ENCODE measurements around the gene NCAPD2. TPM values are rescaled to one million over a fixed set of nuclear protein-coding genes. Genes with fewer than 3 reads are reported as not detected.
"Not testable (repeated sequence)": the region's sequence is repeated elsewhere in the genome, so short reads cannot be mapped to it uniquely, and the experiment has no call there.

The NCAPD2 gene
- total RNA-seq, 4 donors from 2014 or later: 26.1 to 86.6 (median 32.7) TPM

DNA sequence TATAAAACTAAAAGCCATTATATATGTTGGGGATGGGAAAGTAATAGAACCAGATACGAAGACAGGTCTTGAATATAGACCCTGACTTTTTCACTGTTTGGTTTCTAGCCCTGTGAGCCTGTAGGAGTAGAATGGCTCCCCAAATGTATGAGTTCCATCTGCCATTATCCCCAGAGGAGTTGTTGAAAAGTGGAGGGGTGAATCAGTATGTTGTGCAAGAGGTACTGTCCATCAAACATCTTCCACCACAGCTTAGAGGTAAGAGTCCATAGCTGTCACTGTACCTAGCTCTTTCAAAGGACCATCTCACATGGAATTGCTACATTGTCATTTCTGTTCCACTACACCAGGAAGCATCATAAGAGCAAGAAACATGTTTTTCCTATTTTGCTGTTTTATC is 1.1 kb downstream of the NCAPD2 start:
- Histone ChIP-seq H3K27me3 (no peaks in the 10 kb centered on the region), H3K4me1 (peaks cover 0 to 18% (median 6%) of the 10 kb centered on the region in 4 donors), H3K27ac (peak overlapping the region in 2 of 4 donors; percentile 94), H3K36me3 (peaks cover 0 to 38% (median 0%) of the 10 kb centered on the region in 3 donors), H3K9me3 (no peaks in the 10 kb centered on the region), H3K4me3 (peak overlapping the region in 1 of 4 donors; percentile 73)
- no peak for DNase-seq
- TF ChIP-seq, protein P1, sequence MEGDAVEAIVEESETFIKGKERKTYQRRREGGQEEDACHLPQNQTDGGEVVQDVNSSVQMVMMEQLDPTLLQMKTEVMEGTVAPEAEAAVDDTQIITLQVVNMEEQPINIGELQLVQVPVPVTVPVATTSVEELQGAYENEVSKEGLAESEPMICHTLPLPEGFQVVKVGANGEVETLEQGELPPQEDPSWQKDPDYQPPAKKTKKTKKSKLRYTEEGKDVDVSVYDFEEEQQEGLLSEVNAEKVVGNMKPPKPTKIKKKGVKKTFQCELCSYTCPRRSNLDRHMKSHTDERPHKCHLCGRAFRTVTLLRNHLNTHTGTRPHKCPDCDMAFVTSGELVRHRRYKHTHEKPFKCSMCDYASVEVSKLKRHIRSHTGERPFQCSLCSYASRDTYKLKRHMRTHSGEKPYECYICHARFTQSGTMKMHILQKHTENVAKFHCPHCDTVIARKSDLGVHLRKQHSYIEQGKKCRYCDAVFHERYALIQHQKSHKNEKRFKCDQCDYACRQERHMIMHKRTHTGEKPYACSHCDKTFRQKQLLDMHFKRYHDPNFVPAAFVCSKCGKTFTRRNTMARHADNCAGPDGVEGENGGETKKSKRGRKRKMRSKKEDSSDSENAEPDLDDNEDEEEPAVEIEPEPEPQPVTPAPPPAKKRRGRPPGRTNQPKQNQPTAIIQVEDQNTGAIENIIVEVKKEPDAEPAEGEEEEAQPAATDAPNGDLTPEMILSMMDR (IDR thresholded peaks at IDR 0.05): no peak
- no peak for TF ChIP-seq POLR2A (IDR thresholded peaks at IDR 0.05)

DNA sequence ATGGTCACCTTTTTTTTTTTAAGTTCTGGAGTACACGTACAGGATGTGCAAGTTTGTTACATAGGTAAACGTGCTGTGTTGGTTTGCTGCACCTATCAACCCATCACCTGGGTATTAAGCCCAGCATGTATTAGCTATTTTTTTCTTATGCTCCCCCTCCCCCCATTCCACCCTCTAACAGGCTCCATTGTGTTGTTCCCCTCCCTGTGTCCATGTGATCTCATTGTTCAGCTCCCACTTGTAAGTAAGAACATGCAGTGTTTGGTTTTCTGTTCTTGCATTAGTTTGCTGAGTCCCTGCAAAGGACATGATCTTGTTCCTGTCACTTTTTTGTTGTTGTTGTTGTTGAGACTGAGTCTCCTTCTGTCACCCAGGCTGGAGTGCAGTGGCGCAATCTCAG is 3.4 kb downstream of the NCAPD2 start:
- peaks cover 0 to 34% (median 0%) of the 10 kb centered on the region in 3 donors for H3K36me3 ChIP-seq
- H3K4me1 ChIP-seq: peaks cover 0 to 17% (median 5%) of the 10 kb centered on the region in 4 donors
- not testable (repeated sequence) for H3K27ac ChIP-seq, H3K4me3 ChIP-seq, H3K27me3 ChIP-seq, H3K9me3 ChIP-seq, DNase-seq

DNA sequence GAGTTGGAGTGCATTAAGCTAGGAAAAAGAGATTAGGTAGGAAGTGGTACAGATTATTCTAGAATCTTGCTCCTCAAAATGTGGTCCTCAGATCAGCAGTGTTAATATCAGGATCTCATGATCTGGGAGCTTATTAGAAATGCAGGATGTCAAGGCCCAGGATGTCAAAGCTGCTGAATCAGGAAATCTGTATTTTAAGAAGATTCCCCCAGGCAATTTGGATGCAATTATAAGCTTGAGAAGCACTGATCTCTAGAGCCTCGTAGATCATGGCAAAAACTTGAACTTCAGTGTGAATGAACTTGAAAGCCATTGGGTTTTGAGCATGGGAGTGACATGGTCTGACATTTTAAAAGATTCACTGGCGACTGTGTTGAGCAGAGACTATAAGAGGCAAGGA is 6.6 kb downstream of the NCAPD2 start:
- H3K36me3 ChIP-seq: peaks cover 0 to 39% (median 0%) of the 10 kb centered on the region in 3 donors
- H3K4me3 ChIP-seq: no peak overlapping the region
- peaks cover 0 to 3% (median 0%) of the 10 kb centered on the region in 4 donors for H3K4me1 ChIP-seq
- TF ChIP-seq POLR2A (IDR thresholded peaks at IDR 0.05): no peak
- TF ChIP-seq, protein P1 (IDR thresholded peaks at IDR 0.05): no peak
- DNase-seq: no peak
- H3K9me3 ChIP-seq: no peaks in the 10 kb centered on the region
- H3K27ac ChIP-seq: no peak overlapping the region
- no peaks in the 10 kb centered on the region for H3K27me3 ChIP-seq

DNA sequence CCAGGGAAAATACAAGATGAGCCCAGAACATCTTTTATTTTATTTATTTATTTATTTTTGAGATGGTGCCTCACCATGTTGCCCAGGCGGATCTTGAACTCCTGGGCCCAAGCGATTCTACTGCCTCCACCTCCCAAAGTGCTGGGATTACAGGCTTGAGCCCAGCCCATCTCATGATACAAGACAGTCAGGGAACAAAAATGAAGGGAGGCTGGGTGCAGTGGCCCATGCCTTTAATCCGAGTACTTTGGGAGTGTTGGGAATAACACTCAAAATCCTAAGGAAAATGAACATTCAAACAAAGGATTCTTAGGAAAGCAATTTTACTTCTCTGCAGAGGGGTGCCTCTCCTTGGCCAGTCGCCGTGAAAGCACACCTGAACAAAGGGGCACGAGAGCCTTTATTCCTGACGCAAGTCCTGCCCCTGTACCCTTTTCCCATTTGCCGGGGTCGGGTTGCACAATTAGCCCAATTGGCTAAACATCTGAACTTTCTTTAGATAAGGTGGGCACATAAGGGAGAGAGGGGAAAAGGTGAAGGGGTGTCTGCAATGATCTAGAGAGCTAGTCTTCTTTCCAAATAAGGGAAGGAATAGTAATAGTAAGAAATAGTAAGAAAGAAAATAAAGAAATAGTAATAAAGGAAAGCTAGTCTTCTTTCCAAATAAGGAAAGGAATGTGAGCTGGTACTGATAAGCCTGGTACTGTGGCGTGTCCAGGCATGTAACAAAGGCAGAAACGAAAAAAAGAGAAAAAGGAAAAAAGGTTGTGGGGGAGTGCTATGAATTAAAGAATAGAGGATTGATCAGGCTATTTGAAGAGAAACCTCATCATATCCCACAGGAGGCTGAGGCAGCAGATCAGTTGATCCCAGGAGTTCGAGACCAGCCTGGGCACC is 13.4 kb downstream of the NCAPD2 start:
- Histone ChIP-seq H3K4me3 (no peak overlapping the region), H3K4me1 (no peaks in the 10 kb centered on the region), H3K27me3 (no peaks in the 10 kb centered on the region), H3K36me3 (peaks cover 0 to 35% (median 0%) of the 10 kb centered on the region in 3 donors), H3K9me3 (no peaks in the 10 kb centered on the region), H3K27ac (no peak overlapping the region)
- TF ChIP-seq, protein P1 (IDR thresholded peaks at IDR 0.05): no peak
- TF ChIP-seq POLR2A (IDR thresholded peaks at IDR 0.05): no peak
- no peak for DNase-seq

DNA sequence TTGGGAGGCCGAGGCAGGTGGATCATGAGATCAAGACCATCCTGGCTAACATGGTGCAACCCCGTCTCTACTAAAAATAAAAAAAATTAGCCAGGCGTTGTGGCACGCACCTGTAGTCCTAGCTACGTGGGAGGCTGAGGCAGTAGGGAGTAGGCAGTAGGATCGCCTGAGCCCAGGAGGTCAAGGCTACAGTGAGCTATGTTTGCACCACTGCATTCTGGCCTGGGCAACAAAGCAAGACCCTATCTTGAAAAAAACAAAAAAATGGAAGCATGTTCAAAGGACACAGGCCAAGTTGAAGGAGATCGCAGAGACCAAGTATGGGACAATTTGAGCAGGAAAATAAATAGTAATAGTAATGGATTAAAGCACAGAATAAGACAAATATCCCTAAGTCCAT is 14.2 kb downstream of the NCAPD2 start:
- no peaks in the 10 kb centered on the region for H3K4me1 ChIP-seq
- no peaks in the 10 kb centered on the region for H3K27me3 ChIP-seq
- no peaks in the 10 kb centered on the region for H3K9me3 ChIP-seq
- no peak overlapping the region for H3K27ac ChIP-seq
- H3K36me3 ChIP-seq: peaks cover 0 to 41% (median 0%) of the 10 kb centered on the region in 3 donors
- TF ChIP-seq, protein P1 (IDR thresholded peaks at IDR 0.05): no peak
- TF ChIP-seq POLR2A (IDR thresholded peaks at IDR 0.05): no peak
- DNase-seq: no peak
- H3K4me3 ChIP-seq: no peak overlapping the region

DNA sequence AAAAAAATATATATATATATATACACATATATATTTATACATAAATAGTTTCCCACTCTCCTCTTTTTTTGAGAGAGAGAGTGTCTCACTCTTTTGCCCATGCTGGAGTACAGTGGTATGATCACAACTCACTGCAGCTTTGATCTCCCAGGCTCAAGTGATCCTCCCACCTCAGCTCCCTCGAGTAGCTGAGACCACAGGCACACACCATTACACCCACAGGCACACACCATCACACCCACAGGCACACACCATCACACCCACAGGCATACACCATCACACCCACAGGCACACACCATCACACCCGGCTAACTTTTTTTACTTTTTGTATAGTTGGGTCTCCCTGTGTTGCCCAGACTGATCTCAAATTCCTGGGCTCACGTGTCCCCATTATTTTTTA is 26.3 kb downstream of the NCAPD2 start:
- no peak overlapping the region for H3K4me3 ChIP-seq
- DNase-seq: no peak
- TF ChIP-seq POLR2A (IDR thresholded peaks at IDR 0.05): no peak
- TF ChIP-seq, protein P1 (IDR thresholded peaks at IDR 0.05): no peak
- H3K36me3 ChIP-seq: peaks cover 0 to 90% (median 0%) of the 10 kb centered on the region in 3 donors
- H3K27ac ChIP-seq: no peak overlapping the region
- H3K9me3 ChIP-seq: no peaks in the 10 kb centered on the region
- no peaks in the 10 kb centered on the region for H3K4me1 ChIP-seq
- H3K27me3 ChIP-seq: no peaks in the 10 kb centered on the region
